HG02970 (cell line): Measurements from ENCODE around the gene PLXND1.
"Not testable (repeated sequence)": the region's sequence is repeated elsewhere in the genome, so short reads cannot be mapped to it uniquely, and the experiment has no call there.

Source experiments
- ATAC-seq: cut with Tn5 transposase; IDR thresholded peaks from one replicate; pipeline ENCODE4 v1.9.1; 2021; ENCODE audit warnings: mild to moderate bottlenecking, moderate library complexity, moderate number of reproducible peaks; ENCODE audit not compliant: unreplicated experiment, low FRiP score

Gene PLXND1

DNA sequence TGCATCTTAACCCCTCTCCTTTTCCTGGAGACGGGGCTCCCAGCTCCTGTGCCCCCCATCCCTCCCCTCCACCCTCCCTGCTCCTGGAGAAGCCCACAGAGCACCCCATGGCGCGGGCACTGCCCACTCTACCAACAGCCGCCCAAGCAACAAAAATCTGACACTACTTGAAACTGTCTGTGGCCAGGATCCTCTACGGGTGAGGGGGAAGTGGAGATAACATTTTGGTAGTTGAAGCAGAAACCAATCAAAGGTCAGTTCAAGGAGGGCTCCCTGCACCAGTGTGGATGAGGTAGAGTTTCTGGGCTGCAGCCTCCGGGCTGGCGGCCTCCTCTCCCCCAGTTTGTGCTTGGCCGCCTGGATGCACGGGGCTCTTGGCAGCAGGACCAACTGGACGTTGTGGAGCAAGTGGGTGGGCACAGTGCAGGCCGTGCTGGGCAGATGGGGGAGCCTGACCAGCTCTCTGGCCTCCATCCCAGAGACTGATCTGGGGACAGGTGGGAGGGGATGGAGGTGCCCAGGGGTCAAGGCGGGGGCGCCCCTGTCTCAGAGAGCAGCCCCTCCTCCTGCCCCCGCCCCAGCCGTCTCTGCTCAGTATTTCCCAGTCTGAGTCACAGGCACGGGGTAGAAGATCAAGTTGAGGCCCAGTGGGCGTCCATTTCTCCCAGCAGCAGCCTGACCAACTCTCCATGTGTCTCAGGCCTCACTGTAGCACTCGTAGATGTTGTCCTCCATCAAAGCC lies 50.7 kb downstream of the PLXND1 start:
- no peak for ATAC-seq

DNA sequence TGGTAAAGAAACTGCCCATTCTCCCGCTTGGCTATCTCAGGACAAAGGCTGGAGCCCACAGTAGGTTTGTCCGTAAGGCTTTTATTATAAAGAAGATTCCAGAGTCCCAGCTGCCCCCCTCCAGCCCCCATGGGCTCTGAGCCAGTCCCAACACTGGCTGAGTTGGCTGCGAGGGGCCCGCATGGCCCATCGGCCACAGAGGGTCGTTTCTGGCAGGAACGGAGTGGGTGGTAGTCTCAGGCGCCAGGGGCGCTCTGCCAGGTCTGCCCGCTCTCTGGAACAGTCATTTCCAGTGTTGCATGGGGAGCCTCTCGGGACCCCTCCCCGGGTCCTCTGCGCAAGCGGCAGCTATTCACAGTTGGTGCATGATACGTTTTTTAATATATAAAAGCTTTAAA lies 51.3 kb downstream of the PLXND1 start:
- ATAC-seq, result no peak

DNA sequence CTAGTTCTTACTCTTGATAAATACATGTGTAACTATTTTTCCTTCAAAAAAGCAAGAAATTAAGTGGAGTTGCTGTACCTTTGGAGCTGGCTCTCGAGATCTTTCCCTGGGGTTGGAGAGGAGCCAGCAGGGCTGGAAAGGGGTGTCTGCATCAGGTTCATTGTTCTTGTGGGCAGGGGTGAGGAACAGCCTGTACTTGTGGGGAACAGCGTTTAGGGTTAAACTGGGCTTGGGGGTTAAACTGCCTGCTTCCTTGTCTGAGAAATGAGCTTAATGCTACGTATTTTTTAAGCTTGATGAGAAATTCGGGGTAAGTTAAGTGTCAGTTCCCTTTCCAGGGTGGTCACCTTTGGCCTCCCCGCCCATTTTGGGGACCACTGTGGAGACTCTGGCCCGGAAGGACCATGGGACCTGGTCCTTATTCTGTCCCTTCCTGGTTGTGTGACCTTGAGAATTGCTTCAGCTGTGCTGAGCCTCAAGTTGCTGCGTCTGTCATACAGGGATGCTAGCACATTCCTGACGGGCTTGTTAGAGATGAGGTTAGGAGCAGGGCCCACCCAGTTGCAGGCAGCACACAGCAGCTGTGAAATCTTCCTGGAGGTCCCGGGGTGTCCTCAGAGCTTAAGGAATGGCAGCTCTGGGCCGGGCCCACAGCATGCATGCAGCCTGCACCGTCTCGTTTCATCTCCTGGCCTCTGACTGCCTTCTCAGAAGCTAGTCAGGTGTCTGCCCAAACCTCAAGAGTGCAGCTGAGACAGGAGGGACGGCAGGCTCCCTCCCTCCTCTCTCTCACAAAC lies 51.9 kb downstream of the PLXND1 start:
- no peak for ATAC-seq

DNA sequence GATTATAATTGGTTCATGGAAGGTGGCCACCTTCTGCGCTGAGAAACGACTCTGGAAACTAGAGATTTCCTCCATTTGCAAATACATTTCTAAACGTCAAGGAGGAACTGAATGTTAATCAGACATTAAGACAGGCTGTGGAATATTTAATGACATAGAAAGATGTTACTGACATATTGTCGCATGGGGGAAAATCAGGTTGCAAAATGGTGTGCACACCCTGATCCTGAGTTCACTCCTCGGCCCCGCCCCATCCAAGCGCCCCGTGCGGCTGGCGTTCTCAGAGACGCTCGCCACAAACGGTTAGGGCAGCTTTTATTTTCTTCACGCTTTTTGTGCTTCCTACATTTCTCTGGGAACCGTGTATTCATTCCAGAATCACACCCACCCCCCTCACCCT lies 52.8 kb downstream of the PLXND1 start:
- ATAC-seq, result no peak

DNA sequence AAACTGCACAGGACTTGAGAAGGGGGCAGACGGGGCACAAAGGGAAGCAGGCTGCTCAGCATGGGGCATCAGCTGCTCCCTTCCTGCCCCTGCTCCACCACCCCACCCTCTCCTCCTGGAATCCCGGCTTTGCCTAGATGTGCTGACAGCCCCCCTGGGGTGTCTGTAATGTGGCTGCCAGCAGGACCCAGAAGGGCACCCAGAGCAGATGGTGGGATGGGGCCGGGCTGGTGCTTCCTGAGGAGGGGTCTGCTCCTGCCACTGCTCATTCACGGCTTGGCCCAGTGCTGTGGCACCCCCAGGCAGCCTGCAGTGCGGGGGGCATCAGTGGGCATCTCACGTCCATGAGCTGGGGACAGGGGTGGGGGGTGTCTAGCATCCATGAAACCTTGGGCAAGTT lies 53.3 kb downstream of the PLXND1 start:
- ATAC-seq, result no peak

DNA sequence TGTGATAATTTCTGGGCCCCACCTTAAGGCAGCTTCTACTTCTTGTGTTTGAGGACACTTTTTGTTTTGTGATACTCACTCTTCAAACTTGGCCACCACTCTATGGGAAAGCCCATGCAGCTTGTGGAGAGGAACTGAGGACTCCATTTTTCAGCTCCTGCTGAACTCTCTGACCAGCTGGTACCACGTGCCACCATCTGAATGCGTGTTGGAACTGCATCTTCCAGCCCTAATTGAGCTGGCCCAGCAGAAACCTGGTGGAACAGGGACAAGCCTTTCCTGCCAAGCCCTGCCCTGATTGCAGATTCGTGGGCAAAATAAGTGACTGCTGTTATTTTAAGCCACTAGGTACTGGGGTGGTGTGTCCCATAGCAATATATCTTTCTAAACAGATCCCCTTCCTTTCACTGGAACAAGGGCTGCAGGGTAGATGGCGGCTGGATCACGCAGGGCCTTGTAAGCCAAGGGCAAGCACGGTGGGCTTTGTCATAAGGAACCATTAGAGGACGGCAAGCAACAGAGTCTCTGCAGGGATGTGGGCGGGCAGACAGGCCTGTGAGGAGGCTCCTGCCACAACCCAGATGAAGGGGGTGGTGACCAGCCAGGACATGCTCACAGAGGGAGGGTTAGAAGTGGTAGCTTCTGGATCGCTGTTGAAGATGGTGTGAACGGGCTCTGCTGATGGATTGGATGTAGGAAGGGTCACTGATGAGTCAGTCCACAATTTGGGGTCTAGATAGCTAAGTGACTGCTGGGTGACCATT lies 54.0 kb downstream of the PLXND1 start:
- no peak for ATAC-seq

DNA sequence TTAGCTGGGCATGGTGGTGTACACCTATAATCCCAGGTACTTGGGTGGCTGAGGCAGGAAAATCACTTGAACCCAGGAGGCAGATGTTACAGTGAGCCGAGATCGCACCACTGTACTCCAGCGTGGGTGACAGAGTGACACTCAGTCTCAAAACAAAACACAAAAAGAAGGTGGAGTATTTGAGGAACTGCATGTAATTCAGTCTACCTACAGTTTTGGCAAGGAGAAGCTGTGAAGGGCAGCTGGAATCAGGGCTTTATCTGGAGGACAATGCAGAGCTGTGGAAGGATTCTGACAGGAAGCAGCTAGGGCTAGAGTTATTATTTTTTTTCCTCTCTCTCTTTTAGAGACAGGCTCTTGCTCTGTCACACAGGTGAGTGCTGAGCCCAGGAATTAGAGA lies 56.7 kb downstream of the PLXND1 start:
- ATAC-seq, result no peak

DNA sequence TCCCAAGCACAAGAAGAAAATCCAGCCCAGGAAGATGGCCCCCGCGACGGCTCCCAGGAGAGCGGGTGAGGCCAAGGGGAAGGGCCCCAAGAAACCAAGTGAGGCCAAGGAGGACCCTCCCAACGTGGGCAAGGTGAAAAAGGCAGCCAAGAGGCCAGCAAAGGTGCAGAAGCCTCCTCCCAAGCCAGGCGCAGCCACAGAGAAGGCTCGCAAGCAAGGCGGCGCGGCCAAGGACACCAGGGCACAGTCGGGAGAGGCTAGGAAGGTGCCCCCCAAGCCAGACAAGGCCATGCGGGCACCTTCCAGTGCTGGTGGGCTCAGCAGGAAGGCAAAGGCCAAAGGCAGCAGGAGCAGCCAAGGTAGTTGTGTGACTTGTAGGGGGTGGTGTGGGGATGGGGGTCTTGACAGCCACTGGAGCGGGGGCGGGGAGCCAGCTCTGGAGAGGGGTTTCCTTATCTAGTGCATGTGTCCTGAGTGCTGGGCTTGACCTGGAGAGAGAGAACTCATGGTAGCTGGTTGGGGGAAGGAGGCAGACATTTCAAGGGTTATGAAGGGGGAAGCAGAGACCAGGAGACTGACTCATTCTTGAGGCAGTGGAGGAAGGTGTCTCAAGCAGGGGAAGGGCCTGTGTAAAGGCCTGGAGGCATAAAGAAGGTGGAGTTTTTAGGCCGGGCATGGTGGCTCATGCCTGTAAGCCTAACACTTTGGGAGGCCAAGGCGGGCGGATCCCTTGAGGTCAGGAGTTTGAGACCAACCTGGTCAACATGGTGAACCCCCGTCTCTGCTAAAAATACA lies 57.3 kb downstream of the PLXND1 start:
- no peak for ATAC-seq

DNA sequence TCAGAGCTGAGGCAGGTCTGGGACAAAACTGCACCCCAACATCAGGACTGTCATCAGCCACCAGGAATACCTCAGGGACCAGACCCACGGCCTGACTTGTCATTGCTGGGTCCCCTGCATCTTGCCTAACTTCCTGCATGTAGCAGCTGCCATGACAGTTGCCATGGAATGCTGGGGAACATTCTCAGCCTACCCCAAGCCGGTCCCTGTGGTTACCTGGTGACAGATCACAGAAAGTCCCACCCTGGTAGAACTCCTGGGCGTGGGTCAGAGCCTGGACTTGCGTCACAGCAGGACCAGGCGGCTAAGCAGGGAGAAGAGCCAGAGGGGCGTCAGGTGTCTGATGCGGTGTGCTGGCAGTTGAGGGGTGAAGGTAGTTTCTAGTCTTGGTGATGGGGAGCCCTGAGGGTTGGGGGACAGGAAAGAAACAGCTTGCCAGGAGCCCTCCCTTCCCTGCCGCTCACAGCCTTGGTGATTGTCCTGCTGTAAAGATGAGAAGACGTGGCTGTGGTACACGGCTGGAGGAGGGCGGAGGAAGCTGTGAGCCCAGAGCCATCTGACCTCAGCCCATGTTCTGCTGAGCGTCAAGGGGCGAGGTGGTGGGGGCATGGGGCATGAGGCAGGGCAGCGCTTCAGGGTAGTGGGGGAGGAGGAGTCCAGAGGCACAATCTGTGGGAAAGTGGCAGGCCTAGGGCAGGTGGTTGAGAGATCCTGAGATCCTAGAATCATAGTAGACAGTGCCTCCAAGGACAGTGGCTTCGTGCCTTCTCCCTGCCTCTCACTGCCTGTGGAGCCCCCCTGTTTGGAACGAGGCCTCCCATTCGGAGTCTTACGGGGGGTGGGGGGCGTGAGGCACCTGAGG lies 58.1 kb downstream of the PLXND1 start:
- ATAC-seq, result no peak

DNA sequence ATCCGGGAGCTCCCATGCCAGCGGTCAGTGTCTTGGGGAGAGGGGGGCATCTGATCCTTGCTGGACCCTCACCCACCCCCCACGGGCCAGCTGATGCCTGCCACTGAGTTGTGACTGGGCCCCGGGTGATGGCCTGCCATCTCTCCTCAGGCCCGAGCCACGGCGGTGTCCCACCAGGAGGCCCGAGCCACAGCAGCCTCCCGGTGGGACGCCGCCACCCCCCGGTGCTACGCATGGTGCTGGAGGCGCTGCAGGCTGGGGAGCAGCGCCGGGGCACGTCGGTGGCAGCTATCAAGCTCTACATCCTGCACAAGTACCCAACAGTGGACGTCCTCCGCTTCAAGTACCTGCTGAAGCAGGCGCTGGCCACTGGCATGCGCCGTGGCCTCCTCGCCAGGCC lies 59.2 kb downstream of the PLXND1 start:
- ATAC-seq, result no peak

DNA sequence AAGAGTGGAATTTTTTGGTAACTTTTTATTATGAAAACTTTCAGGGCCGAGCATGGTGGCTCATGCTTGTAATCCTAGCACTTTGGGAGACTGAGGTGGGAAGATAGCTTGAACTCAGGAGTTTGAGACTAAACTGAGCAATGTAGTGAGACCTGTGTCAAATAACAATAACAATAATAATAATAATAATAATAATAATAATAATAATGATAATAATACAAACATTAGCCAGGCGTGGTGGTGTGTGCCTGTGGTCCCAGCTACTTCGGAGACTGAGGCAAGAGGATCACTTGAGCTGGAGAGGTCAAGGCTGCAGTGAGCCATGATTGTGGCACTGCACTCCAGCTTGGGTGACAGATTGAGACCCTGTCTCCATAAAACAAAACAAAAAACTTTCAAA lies 60.5 kb downstream of the PLXND1 start:
- not testable (repeated sequence) for ATAC-seq

DNA sequence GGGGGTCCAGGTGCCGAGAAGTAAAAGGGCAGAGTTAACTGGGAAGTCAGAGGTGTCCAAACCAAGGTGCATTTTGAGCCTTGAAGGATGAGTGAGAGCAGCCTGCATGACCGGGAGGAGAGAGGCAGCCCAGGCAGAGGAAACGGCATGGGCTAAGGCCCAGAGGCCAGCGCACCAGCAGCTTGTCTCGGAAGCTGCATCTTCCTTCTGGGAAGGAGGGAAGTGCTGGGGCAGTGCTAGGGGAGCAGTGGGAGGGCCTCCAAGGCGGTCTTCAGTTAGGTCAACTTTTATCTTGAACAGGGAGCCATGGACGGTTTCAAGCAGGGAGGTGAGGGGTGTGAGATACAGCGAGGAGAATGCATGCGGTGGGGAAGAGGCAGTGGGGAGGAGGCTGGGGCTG lies 62.5 kb downstream of the PLXND1 start:
- no peak for ATAC-seq

DNA sequence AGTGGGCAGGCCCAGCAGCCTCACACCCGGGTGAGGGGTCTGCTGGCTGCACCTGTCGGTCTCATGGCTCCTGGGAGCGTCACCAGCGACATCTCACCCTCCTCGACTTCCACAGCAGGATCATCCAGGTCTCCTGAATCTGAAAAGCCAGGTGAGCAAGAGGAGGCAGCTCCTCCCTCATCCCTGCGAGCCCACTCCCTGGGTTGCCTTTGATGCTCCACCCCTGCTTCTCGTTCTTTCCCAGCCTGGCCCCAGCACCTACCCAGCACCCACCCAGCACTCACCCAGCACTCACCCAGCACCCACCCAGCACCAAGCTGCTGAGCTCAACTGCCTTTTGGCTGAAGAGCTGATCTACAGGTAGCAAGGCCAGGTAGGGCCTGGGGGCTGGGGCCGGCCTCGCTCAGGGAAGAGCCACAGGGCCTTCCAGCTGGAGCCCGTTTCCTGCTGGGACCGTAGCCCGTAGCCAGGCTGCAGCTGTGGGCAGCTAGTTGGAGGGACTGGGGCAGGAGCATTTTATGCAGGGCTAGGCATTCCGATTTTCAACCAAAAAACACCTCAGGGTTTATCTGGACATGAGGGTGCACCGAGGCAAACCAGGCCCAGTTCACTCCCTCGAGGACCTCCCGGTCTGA lies 63.2 kb downstream of the PLXND1 start, which contains the start of gene H1-8:
H1-8 (plus strand) TSS at position 20 of the 635 bp plus-strand sequence; CDS start at position 64, 44 bp downstream.
- no peak for ATAC-seq

DNA sequence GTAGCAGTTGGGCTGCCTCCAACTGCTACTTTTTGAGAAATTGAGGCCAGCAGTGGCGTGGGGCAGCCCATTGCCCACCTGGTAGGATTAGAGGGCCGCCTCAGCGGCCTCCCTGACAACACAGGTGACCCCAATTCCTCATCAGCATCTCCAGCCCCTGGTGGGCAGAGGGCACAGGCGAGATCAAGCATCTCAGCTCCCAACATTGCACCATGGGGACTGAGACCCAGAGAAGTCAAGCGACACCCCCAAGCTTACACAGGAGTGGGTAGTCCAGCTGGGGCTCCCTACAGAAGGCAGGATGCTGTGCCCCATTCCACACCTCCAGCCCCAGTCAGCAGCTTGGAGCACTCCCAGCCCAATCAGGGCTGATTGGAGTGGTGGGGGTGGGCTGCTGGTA lies 63.7 kb downstream of the PLXND1 start:
- ATAC-seq, result no peak

DNA sequence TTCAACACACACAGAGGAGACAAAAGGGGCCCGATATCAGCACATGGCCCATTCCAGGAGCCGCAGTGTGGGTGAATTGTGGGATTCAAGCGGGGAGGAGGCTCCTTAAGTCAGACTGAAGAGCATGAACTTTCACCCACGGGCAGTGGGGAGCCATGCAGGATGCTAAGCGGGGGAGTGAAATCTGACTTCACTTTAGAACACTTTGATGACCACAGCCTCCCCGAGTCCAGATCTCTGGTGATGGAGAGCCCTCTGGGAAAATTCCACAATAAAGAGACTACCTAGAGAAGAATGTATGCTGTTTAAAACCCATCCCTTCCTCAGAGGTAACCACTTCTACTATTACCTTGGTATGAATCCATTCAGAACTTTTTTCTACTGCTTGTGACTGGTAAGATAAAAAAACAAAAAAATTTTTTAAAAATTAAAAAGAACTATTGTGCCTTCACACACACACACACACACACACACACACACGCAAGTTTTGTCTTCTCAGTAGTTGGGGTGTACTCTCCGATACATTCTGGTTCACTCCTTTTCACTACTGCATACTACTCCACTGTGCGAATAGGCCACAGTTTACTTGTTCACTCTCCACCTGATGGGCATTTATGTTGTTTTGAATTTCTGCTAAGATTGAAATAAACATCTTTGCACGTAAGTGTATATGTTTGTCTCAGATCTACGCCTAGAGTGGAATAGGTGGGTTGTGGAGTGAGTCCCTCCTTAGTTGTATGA lies 65.5 kb downstream of the PLXND1 start:
- no peak for ATAC-seq

DNA sequence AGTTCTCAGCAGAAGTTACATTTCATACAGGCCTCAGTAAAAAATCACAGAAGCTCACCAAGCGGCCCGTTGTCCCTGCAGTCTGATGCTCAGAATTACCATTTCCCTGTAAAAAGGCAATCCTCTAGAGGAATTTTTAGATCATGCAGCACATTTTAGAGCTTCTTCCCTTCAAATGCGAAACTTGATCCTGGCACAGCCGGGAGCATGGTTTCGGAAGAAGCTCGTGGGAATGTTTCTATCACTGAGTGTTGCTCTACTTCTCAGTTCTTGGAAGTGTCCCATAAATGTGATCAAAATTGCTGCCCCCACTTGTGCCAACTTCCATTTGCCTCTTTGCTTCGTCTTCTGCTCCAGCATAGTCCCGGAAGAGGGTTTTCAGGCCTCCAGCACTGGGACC lies 67.3 kb downstream of the PLXND1 start:
- no peak for ATAC-seq

DNA sequence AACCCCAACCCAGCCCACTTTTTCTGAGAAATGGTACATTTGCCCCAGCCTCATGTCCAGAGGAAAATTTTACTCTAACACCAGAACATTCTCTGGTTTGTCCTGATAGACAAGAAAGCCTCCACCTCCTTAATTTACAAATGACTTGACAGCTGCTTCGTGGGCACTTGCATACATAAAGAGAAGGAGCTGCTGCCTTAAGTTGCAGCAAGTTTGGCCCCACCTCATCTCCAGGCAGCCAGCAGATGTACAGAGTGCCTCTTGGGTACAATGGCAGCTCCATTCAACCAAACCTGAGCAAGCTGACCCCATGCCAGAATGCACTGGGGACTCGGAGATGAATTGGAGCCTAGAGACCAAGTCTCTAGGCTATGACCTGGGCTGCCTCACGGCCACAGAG lies 69.7 kb downstream of the PLXND1 start:
- no peak for ATAC-seq

DNA sequence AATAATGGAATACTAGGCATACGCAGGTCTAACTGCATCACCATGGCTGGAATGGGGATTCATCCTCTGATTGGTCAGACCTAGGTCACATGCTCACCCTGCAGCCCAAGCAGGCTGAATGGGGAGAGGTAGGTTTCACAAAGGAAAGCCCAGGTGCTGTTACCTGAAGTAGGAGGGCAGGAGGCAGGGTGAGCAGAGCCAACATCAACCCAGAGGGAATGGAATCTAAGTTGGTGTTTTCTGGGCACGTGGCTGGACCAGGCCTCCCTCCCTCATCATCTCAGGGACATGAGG lies 70.2 kb downstream of the PLXND1 start:
- no peak for ATAC-seq

DNA sequence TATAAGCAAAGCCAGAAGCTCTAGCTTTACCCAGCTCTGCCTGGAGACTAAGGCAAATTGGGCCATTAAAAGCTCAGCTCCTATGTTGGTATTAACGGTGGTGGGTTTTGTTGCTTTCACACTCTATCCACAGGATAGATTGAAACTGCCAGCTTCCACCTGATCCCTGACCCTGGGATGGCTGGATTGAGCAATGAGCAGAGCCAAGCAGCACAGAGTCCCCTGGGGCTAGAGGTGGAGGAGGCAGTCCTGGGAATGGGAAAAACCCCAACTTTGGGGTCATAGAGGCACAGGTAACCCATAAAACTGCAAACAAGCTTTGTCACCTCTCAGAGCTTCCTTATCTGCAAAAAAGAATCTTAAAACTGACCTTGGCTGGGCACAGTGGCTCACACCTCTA lies 71.4 kb downstream of the PLXND1 start:
- no peak for ATAC-seq
